Lower leg skin (tissue), 3 donors: ENCODE measurements around the gene C1QTNF12.

Experiments
- POLR2A ChIP-seq, 2 donors: fragments of 450-650 bp; IDR thresholded peaks; one replicate each; pipeline ENCODE4 v1.6.1; 2016 to 2017; ENCODE audit warnings: antibody characterized with exemption in 2 of 2, mild to moderate bottlenecking in 1 of 2, moderate library complexity in 1 of 2
- TF ChIP-seq, protein P1 (sequence below), 3 donors: fragments of 450-650 bp; IDR thresholded peaks; one replicate each; pipeline ENCODE4 v1.5.1; 2016; ENCODE audit warnings: antibody characterized with exemption in 3 of 3, mild to moderate bottlenecking in 3 of 3, moderate library complexity in 2 of 3

DNA sequence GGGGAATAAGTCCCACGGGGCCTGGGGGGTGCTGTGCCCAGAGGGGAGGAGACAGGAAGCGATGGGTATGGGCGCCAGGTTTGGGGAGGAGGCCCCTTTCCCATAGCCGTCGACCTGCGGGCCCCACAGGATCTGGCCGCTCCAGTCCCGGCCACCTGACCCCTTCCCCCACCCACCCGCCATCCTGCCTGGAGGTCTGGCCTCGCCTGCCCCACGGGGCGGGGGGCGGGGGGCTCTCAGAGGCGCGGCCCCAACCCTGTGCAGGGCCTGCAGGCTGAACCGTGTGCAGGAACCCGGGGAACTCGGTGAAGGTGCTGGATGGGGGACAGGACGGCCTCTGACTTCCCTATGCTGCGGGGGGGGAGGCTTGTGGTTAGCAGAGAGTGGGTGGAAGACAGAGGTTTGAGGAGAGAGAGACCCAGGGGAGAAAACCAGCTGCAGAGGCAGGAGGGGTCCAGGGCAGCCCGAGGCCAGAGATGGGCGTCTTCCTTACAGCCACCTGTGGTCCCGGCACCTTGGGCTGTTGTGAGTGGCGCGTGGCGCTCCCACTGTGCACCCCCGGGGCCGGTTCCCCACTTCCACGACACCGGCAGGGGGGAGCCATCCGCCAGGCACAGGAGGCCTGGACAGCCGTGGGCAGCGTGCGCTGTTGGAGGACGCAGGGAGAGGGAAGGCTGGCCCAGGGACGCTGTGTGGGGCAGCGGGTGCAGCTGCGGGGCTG lies 37.6 kb downstream of the C1QTNF12 start:
- TF ChIP-seq, protein P1, sequence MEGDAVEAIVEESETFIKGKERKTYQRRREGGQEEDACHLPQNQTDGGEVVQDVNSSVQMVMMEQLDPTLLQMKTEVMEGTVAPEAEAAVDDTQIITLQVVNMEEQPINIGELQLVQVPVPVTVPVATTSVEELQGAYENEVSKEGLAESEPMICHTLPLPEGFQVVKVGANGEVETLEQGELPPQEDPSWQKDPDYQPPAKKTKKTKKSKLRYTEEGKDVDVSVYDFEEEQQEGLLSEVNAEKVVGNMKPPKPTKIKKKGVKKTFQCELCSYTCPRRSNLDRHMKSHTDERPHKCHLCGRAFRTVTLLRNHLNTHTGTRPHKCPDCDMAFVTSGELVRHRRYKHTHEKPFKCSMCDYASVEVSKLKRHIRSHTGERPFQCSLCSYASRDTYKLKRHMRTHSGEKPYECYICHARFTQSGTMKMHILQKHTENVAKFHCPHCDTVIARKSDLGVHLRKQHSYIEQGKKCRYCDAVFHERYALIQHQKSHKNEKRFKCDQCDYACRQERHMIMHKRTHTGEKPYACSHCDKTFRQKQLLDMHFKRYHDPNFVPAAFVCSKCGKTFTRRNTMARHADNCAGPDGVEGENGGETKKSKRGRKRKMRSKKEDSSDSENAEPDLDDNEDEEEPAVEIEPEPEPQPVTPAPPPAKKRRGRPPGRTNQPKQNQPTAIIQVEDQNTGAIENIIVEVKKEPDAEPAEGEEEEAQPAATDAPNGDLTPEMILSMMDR (IDR thresholded peaks at IDR 0.05) = no peak
- no peak for TF ChIP-seq POLR2A (IDR thresholded peaks at IDR 0.05)
